SU-DHL-6 (cell line): Measurements from ENCODE around the gene RAB1B.

Experiments used
- EZH2phosphoT487 ChIP-seq: fragments of 200-600 bp; sonication (generic), shearing (Covaris generic); conservative IDR thresholded peaks from 2 replicates; pipeline ENCODE4 v1.6.1; 2018; ENCODE audit warnings: mild to moderate bottlenecking, antibody characterized with exemption, low read length, moderate library complexity, mixed read lengths
- TF ChIP-seq, protein P1 (sequence below): fragments of 200-600 bp; sonication (generic); IDR thresholded peaks from one replicate; pipeline ENCODE4 v1.5.1; 2017; ENCODE audit warnings: antibody characterized with exemption, mild to moderate bottlenecking, low read length, moderate library complexity; ENCODE audit not compliant: insufficient read depth, poor library complexity, severe bottlenecking

DNA sequence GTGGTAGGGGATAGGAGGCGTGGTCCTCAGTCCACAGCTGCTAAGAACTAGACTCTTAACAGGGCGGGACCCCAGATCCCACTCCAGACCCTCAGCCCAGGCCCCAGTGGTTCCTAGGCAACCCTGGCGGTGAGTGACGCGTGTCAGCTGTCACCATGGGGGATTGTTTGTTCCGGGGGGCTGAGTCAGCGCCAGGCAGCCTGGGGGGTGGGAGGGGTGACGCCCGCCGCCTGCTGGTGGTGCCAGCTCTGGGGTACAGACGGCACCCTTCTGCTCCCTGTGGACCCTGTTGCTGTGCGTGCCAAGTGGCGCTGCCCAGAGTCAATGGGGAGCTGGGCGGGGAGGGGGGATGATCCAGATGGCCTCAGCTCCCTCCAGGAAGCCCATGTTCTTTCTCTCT lies 12.0 kb downstream of the RAB1B start:
- TF ChIP-seq, protein P1, sequence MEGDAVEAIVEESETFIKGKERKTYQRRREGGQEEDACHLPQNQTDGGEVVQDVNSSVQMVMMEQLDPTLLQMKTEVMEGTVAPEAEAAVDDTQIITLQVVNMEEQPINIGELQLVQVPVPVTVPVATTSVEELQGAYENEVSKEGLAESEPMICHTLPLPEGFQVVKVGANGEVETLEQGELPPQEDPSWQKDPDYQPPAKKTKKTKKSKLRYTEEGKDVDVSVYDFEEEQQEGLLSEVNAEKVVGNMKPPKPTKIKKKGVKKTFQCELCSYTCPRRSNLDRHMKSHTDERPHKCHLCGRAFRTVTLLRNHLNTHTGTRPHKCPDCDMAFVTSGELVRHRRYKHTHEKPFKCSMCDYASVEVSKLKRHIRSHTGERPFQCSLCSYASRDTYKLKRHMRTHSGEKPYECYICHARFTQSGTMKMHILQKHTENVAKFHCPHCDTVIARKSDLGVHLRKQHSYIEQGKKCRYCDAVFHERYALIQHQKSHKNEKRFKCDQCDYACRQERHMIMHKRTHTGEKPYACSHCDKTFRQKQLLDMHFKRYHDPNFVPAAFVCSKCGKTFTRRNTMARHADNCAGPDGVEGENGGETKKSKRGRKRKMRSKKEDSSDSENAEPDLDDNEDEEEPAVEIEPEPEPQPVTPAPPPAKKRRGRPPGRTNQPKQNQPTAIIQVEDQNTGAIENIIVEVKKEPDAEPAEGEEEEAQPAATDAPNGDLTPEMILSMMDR = no peak
- no peak for TF ChIP-seq EZH2phosphoT487
